HepG2 (cell line): ENCODE results near the gene SLC16A3. TPM values are rescaled to one million over a fixed set of nuclear protein-coding genes. Genes with fewer than 3 reads are reported as not detected.
A peak's percentile ranks its signal among the peaks of the same experiment; 100 is the strongest.

Experiments
- BATF2 ChIP-seq: sonication (generic); formaldehyde crosslinking; IDR thresholded peaks from 2 replicates; pipeline ENCODE4 v1.8.0; 2022; ENCODE audit warnings: mild to moderate bottlenecking, missing genetic modification reagents, moderate library complexity
- DZIP1 ChIP-seq: sonication (generic); formaldehyde crosslinking; IDR thresholded peaks from 2 replicates; pipeline ENCODE4 v1.5.0; 2020; ENCODE audit warnings: mild to moderate bottlenecking, missing genetic modification reagents
- FOXA3 ChIP-seq: IDR thresholded peaks from 2 replicates; pipeline ENCODE4 v1.6.1; 2016; ENCODE audit warnings: missing genetic modification reagents, missing compliant biosample characterization
- GATAD2A ChIP-seq: IDR thresholded peaks from 2 replicates; pipeline ENCODE4 v1.6.1; 2016
- IRF2 ChIP-seq: IDR thresholded peaks from 2 replicates; pipeline ENCODE4 v1.6.1; 2018; ENCODE audit warnings: missing genetic modification reagents, missing compliant biosample characterization
- KDM2A ChIP-seq: sonication (generic); formaldehyde crosslinking; IDR thresholded peaks from 2 replicates; pipeline ENCODE4 v1.4.0; 2020; ENCODE audit warnings: low read depth, missing genetic modification reagents, borderline replicate concordance
- MLXIP ChIP-seq: sonication (generic); formaldehyde crosslinking; IDR thresholded peaks from 2 replicates; pipeline ENCODE4 v1.9.0; 2021; ENCODE audit warnings: missing genetic modification reagents, borderline replicate concordance
- MTA3 ChIP-seq: sonication (generic); formaldehyde crosslinking; IDR thresholded peaks from 2 replicates; pipeline ENCODE4 v1.4.0; 2020; ENCODE audit warnings: missing genetic modification reagents
- NFE2L2 ChIP-seq: fragments of 150-350 bp; IDR thresholded peaks from 2 replicates; pipeline ENCODE4 v1.6.1; 2014; ENCODE audit warnings: low read length
- NFIB ChIP-seq: sonication (generic); formaldehyde crosslinking; IDR thresholded peaks from 2 replicates; pipeline ENCODE4 v1.9.0; 2021; ENCODE audit warnings: missing genetic modification reagents, mild to moderate bottlenecking, borderline replicate concordance
- PHB2 ChIP-seq: fragments of 450-650 bp; IDR thresholded peaks from 2 replicates; pipeline ENCODE4 v1.6.1; 2018; ENCODE audit not compliant: partially characterized antibody
- REPIN1 ChIP-seq: sonication (generic); formaldehyde crosslinking; IDR thresholded peaks from 2 replicates; pipeline ENCODE4 v1.8.0; 2022; ENCODE audit warnings: missing genetic modification reagents, low read depth, mild to moderate bottlenecking, borderline replicate concordance
- STAT5B ChIP-seq: sonication (generic); formaldehyde crosslinking; IDR thresholded peaks from 2 replicates; pipeline ENCODE4 v1.4.0; 2020; ENCODE audit warnings: missing genetic modification reagents
- TEF ChIP-seq: sonication (generic); formaldehyde crosslinking; IDR thresholded peaks from 2 replicates; pipeline ENCODE4 v1.5.0; 2020; ENCODE audit warnings: missing genetic modification reagents
- TRIM22 ChIP-seq: fragments of 450-650 bp; IDR thresholded peaks from 2 replicates; pipeline ENCODE4 v1.6.1; 2017
- ZMYM2 ChIP-seq: sonication (generic); formaldehyde crosslinking; IDR thresholded peaks from 2 replicates; pipeline ENCODE4 v1.8.0; 2022; ENCODE audit warnings: mild to moderate bottlenecking, missing genetic modification reagents
- ZNF20 ChIP-seq: sonication (generic); formaldehyde crosslinking; IDR thresholded peaks from 2 replicates; pipeline ENCODE4 v1.4.0; 2020; ENCODE audit warnings: mild to moderate bottlenecking, moderate library complexity, missing genetic modification reagents
- ZNF274 ChIP-seq: sonication (generic); formaldehyde crosslinking; IDR thresholded peaks from 2 replicates; pipeline ENCODE4 v1.5.1; 2020; ENCODE audit warnings: mild to moderate bottlenecking, missing genetic modification reagents
- ZNF556 ChIP-seq: sonication (generic); formaldehyde crosslinking; IDR thresholded peaks from 2 replicates; pipeline ENCODE4 v1.4.0; 2020; ENCODE audit warnings: mild to moderate bottlenecking, missing genetic modification reagents, borderline replicate concordance
- ZNF775 ChIP-seq: sonication (generic); formaldehyde crosslinking; IDR thresholded peaks from 2 replicates; pipeline ENCODE4 v1.4.0; 2020; ENCODE audit warnings: missing genetic modification reagents, mild to moderate bottlenecking, moderate library complexity, borderline replicate concordance
- polyA plus RNA-seq, 8 experiments: library from polyadenylated mRNA; depleted of rRNA in 3 of 8; stranded (reverse) in 7 of 8; unstranded in 1 of 8; fragments of >200 nt; fragmentation: Illumina TruSeq in 4 of 8; extraction: Trizol in 4 of 8; gene quantifications; 2 replicates each; pipeline versions ENCODE4 v1.2.1 to v1.2.3, GENCODE V29; 2011 to 2016; ENCODE audit warnings: low read depth in 4 of 8, missing spikeins in 1 of 8, mixed read lengths in 1 of 8; ENCODE audit not compliant: insufficient read depth in 1 of 8
- total RNA-seq, 5 experiments: library from RNA; depleted of rRNA; stranded (reverse); fragments of >200 nt; fragmentation: Illumina TruSeq; extraction: Trizol; gene quantifications; 2 replicates each; pipeline ENCODE4 v1.2.3, GENCODE V29; 2016; ENCODE audit warnings: low read depth in 1 of 5

Gene SLC16A3
- total and polyA plus RNA-seq, 2 of the 13 experiments (the other 11 are each of a cell fraction or from before 2014, with no cell fraction given), result 242 to 349 TPM

- TF ChIP-seq BATF2 (CRISPR knock-in tag) (no peak), NFE2L2 (no peak), REPIN1 (CRISPR knock-in tag) (peak; percentile 64; the same call in 1 of the 2 replicates), ZNF775 (no peak), KDM2A (CRISPR knock-in tag) (peak; percentile 82), ZMYM2 (CRISPR knock-in tag) (peak; percentile 24; the same call in 1 of the 2 replicates), ZNF556 (CRISPR knock-in tag) (peak; percentile 66; the same call in 1 of the 2 replicates), ZNF20 (CRISPR knock-in tag) (no peak), PHB2 (no peak), IRF2 (CRISPR knock-in tag) (peak; percentile 79; the same call in 1 of the 2 replicates), TRIM22 (no peak), MLXIP (no peak), GATAD2A (CRISPR knock-in tag) (peak; percentile 20; the same call in 1 of the 2 replicates), MTA3 (CRISPR knock-in tag) (no peak), NFIB (CRISPR knock-in tag) (no peak), FOXA3 (peak; percentile 57), STAT5B (CRISPR knock-in tag) (no peak), ZNF274 (CRISPR knock-in tag) (no peak; the same call in 1 of the 2 replicates), DZIP1 (CRISPR knock-in tag) (0 out of 2 replicates have a peak, but pooled peaks have one; percentile 34), TEF (CRISPR knock-in tag) (no peak)
Measured at GRCh38 chr17:82212331-82213250, 16.3 kb upstream of the SLC16A3 start, which contains the start of gene CCDC57 (continued).
